Bronchial epithelial cell (primary cell): Measurements from ENCODE around the gene MEG3. TPM values are rescaled to one million over a fixed set of nuclear protein-coding genes. Genes with fewer than 3 reads are reported as not detected.

Experiments used
- DNase-seq: peaks from one replicate; pipeline ENCODE4 v3.0.0-alpha.2; 2010; ENCODE audit warnings: low read depth
- FAIRE-seq: peaks from 2 replicates; lab custom pipeline; 2011; peaks lifted over from hg19 to GRCh38; lab: Jason Lieb, UNC
- H3K27me3 ChIP-seq: 2 replicates; pipeline ENCODE4 v1.5.1; 2011; ENCODE audit warnings: low read length; ENCODE audit not compliant: control insufficient read depth, insufficient read depth
- H3K36me3 ChIP-seq: 2 replicates; pipeline ENCODE4 v1.5.1; 2011; ENCODE audit warnings: low read length; ENCODE audit not compliant: control insufficient read depth, insufficient read depth
- H3K4me3 ChIP-seq: 2 replicates; pipeline ENCODE4 v1.5.1; 2011; ENCODE audit warnings: mild to moderate bottlenecking, low read depth, low read length, control low read depth
- total RNA-seq: library from RNA; depleted of rRNA; stranded (reverse); fragments of >200 nt; gene quantifications from 2 replicates; pipeline ENCODE4 v1.2.1, GENCODE V29; 2014
- TF ChIP-seq, protein P1 (sequence below): IDR thresholded peaks from 2 replicates; pipeline ENCODE4 v1.5.1; 2011; ENCODE audit warnings: mild to moderate bottlenecking, moderate library complexity, low read length, control low read depth, inconsistent platforms; ENCODE audit not compliant: insufficient read depth, severe bottlenecking

MEG3 gene
- total RNA-seq, 1 donor from 2014 or later = 3.7 TPM

DNA sequence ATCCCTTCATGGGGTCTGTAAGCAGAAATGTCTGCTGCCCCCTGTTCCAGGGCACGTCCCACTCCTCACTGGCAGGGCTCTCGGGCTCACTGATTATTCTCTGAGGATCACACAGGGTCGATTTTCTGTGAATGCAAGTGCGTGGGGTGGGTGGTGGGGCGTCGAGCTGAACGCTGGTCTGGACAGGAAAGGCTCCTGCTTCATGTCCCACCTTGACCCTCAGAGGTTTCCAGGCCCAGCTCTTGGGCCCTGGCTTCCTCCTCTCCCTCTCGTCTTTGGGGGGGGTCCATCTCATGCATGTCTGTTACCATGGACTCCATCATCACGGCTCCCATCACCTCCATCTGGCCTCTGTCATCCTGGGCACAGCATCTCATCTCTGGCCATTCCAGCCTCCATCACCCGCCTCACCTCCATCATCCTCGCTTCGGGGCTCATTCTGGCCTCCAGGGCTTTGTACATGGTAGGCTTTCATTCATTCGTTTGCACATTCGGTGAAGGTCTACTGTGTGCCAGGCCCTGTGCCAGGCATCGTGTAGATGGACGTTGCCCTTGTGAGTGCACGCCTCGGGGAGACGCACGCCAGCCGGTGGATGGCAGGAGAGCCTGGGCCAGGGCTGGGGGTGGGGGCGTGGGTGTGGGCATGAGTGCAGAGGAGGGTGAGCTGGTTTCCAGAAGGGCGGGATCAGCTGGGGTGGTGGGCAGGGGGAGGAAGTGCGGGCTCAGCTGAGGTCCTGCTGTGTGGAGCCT, 42.9 kb downstream of the MEG3 start:
- TF ChIP-seq, protein P1, sequence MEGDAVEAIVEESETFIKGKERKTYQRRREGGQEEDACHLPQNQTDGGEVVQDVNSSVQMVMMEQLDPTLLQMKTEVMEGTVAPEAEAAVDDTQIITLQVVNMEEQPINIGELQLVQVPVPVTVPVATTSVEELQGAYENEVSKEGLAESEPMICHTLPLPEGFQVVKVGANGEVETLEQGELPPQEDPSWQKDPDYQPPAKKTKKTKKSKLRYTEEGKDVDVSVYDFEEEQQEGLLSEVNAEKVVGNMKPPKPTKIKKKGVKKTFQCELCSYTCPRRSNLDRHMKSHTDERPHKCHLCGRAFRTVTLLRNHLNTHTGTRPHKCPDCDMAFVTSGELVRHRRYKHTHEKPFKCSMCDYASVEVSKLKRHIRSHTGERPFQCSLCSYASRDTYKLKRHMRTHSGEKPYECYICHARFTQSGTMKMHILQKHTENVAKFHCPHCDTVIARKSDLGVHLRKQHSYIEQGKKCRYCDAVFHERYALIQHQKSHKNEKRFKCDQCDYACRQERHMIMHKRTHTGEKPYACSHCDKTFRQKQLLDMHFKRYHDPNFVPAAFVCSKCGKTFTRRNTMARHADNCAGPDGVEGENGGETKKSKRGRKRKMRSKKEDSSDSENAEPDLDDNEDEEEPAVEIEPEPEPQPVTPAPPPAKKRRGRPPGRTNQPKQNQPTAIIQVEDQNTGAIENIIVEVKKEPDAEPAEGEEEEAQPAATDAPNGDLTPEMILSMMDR = no peak
- Histone ChIP-seq H3K36me3 (no peaks in the 10 kb centered on the region), H3K27me3 (no peaks in the 10 kb centered on the region), H3K4me3 (no peak overlapping the region)
- FAIRE-seq (no peak), DNase-seq (no peak)

DNA sequence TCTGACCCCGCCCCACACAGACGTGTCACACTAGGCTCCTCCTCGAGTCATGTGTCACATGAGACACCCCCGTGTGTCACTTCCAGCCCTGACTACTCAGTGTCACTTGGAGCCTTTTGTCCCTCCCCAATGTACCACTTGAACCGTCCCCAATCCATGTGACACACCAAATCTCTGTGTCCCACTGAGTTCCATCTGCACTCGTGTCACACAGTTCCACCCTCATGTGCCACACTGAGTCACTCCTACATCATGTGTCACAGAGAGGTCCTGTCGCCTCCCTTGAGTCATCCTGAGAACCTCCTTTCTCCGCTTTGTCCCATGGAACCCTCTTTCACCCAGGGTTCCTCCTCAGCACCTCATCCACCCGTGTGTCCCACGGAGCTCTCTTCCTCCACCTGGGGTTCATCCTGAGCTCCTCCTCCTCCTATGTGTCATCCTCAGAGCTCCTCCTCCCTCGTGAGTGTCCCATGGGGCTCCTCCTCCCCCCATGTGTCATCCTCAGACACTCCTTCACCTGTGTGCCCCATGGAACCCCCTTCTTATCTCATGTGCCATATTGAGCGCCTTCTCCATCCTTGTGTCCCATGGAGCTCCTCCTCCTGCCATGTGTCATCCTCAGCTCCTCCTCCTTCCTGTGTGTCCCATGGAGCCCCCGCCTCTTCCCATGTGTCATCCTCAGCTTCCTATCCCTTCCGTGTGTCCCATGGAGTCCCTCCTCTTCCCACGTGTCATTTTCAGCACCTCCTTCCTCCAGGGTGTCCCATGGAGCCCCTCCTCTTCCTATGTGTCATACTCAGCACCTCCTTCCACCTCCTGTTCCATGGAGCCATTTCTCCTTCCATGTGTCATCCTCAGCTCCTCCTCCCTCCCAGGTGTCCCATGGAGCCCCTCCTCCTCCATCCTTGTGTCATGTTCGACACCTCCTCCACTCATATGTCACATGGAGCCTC, 45.6 kb downstream of the MEG3 start:
- Histone ChIP-seq H3K27me3 (no peaks in the 10 kb centered on the region), H3K4me3 (no peak overlapping the region), H3K36me3 (no peaks in the 10 kb centered on the region)
- DNase-seq = peak; percentile 63
- TF ChIP-seq, protein P1 = no peak
- peak; percentile 93 for FAIRE-seq

DNA sequence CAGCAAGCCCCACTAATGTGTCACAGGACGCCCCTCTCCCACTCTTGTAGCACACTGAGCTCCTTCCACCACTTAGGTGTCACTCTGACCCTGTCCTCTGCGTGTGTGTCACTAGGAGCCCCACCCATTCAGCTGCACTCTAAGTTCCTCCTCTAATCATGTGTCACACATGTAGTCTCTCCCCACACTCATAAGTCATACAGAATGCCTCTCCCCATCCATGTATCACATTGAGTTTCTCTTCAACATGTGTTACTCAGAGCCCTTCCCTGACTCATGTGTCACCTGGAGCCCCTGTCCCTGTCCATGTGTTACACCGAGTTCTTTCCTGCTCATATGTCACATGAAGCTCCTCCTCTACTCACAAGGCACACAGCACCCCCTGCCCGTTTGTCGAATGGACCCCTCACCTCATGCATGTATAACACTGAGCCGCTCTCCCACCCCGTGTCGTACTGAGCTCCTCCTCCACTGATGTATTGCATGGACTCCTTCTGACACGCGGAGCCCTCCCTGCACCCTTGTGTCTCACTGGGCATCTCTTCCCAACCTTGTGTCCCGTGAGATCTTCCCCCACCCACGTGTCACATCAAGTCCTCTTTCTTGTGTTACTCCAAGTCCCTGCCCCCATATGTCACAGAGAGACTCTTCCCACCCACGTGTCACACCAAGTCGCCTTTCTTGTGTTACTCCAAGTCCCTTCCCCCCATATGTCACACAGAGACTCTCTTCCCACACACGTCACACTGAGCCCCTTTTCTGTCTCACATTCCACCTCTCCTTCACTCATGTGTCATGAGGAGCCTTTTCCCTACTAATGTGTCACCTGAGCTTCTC, 46.6 kb downstream of the MEG3 start:
- DNase-seq = peak; percentile 18
- TF ChIP-seq, protein P1 = no peak
- no peaks in the 10 kb centered on the region for H3K27me3 ChIP-seq
- no peak for FAIRE-seq
- H3K4me3 ChIP-seq = no peak overlapping the region
- no peaks in the 10 kb centered on the region for H3K36me3 ChIP-seq

DNA sequence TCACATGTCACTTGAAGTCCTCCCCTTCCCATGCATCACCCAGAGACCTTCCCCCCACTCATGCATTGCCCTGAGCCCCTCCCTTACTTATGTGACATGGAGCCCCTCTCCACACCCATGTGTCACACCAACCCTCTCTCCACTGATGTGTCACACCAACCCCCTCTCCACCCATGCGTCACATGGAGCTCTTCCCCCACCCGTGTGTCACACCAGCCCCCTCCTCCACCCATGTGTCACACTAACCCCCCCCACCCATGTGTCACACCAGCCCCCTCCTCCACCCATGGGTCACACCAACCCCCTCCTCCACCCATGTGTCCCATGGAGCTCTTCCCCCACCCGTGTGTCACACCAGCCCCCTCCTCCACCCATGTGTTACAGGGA, 47.2 kb downstream of the MEG3 start:
- DNase-seq = no peak
- no peak overlapping the region for H3K4me3 ChIP-seq

DNA sequence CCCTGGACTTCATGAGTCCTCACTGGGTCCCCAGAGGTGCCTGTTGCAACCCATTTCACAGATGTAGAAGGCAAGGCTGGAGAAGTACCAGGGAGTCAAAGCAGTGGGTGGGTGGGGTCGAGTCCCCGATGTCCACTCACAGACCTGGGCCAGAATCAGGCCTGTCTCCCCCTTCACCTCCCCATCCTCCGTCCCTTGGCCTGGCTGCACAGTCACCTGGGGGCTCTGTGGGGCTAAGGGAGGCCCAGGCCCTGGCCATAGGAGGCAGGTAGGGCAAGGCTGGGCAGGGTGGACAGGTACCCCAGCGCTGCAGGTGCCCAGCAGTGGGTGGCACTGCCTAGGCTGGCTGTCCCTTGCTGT, 48.1 kb downstream of the MEG3 start:
- Histone ChIP-seq H3K4me3 (no peak overlapping the region), H3K27me3 (no peaks in the 10 kb centered on the region), H3K36me3 (no peaks in the 10 kb centered on the region)
- TF ChIP-seq, protein P1 = no peak
- FAIRE-seq = no peak
- no peak for DNase-seq

More for the DNA sequence above, 47.2 kb downstream of the MEG3 start:
- FAIRE-seq = no peak
- TF ChIP-seq, protein P1 = no peak
- H3K36me3 ChIP-seq = no peaks in the 10 kb centered on the region
- no peaks in the 10 kb centered on the region for H3K27me3 ChIP-seq
